ENCODE measurements around the gene WDR45B. TPM values are rescaled to one million over a fixed set of nuclear protein-coding genes. Genes with fewer than 3 reads are reported as not detected.

The WDR45B gene
- total RNA-seq, 1 experiment from 2014 or later, result 96.5 TPM

DNA sequence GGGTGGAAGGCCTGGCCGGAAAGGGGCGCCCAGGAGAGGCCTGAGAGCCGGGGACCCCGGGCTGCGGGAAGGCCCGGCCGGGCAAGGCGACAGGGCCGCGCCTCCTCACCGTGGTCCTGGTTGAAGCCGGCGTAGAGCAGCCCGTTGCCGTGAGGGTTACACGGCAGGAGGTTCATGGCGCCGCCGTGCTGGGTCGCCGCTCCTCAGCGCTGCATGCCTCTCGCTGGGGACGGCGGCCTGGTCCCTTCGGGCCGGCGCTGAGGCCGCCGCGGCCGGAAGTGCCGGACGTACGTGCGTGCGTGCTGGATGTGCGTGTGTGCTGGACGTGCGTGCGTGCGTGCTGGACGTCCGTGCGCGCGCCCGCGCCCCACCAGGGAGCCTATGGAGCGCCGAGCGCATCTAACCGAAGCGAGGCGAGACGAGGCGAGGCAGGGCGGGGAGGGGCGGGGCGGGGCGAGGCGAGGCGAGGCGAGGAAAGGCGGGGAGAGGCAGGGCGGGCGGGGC is at the start of gene WDR45B (continued):
- TF ChIP-seq, protein P1, sequence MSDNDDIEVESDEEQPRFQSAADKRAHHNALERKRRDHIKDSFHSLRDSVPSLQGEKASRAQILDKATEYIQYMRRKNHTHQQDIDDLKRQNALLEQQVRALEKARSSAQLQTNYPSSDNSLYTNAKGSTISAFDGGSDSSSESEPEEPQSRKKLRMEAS (CRISPR knock-in tag; IDR thresholded peaks at IDR 0.05), result peak; percentile 69
- TF ChIP-seq, protein P2, sequence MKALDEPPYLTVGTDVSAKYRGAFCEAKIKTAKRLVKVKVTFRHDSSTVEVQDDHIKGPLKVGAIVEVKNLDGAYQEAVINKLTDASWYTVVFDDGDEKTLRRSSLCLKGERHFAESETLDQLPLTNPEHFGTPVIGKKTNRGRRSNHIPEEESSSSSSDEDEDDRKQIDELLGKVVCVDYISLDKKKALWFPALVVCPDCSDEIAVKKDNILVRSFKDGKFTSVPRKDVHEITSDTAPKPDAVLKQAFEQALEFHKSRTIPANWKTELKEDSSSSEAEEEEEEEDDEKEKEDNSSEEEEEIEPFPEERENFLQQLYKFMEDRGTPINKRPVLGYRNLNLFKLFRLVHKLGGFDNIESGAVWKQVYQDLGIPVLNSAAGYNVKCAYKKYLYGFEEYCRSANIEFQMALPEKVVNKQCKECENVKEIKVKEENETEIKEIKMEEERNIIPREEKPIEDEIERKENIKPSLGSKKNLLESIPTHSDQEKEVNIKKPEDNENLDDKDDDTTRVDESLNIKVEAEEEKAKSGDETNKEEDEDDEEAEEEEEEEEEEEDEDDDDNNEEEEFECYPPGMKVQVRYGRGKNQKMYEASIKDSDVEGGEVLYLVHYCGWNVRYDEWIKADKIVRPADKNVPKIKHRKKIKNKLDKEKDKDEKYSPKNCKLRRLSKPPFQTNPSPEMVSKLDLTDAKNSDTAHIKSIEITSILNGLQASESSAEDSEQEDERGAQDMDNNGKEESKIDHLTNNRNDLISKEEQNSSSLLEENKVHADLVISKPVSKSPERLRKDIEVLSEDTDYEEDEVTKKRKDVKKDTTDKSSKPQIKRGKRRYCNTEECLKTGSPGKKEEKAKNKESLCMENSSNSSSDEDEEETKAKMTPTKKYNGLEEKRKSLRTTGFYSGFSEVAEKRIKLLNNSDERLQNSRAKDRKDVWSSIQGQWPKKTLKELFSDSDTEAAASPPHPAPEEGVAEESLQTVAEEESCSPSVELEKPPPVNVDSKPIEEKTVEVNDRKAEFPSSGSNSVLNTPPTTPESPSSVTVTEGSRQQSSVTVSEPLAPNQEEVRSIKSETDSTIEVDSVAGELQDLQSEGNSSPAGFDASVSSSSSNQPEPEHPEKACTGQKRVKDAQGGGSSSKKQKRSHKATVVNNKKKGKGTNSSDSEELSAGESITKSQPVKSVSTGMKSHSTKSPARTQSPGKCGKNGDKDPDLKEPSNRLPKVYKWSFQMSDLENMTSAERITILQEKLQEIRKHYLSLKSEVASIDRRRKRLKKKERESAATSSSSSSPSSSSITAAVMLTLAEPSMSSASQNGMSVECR (CRISPR knock-in tag; IDR thresholded peaks at IDR 0.05; ENCODE audit: borderline replicate concordance), result peak; percentile 67; the same call in 1 of the 2 replicates
- TF ChIP-seq CREM (CRISPR knock-in tag; IDR thresholded peaks at IDR 0.05), result peak; percentile 30; the same call in 1 of the 2 replicates
- TF ChIP-seq, protein P3, sequence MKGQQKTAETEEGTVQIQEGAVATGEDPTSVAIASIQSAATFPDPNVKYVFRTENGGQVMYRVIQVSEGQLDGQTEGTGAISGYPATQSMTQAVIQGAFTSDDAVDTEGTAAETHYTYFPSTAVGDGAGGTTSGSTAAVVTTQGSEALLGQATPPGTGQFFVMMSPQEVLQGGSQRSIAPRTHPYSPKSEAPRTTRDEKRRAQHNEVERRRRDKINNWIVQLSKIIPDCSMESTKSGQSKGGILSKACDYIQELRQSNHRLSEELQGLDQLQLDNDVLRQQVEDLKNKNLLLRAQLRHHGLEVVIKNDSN (CRISPR knock-in tag; IDR thresholded peaks at IDR 0.05), result 0 out of 2 replicates have a peak, but pooled peaks have one; percentile 49
- TF ChIP-seq JAZF1 (CRISPR knock-in tag; IDR thresholded peaks at IDR 0.05), result no peak
- TF ChIP-seq, protein P4, sequence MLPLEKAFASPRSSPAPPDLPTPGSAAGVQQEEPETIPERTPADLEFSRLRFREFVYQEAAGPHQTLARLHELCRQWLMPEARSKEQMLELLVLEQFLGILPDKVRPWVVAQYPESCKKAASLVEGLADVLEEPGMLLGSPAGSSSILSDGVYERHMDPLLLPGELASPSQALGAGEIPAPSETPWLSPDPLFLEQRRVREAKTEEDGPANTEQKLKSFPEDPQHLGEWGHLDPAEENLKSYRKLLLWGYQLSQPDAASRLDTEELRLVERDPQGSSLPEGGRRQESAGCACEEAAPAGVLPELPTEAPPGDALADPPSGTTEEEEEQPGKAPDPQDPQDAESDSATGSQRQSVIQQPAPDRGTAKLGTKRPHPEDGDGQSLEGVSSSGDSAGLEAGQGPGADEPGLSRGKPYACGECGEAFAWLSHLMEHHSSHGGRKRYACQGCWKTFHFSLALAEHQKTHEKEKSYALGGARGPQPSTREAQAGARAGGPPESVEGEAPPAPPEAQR (CRISPR knock-in tag; IDR thresholded peaks at IDR 0.05), result no peak
- 0 out of 2 replicates have a peak, but pooled peaks have one; percentile 56 for TF ChIP-seq ESRRA (CRISPR knock-in tag; IDR thresholded peaks at IDR 0.05; ENCODE audit: borderline replicate concordance)
- TF ChIP-seq, protein P5, sequence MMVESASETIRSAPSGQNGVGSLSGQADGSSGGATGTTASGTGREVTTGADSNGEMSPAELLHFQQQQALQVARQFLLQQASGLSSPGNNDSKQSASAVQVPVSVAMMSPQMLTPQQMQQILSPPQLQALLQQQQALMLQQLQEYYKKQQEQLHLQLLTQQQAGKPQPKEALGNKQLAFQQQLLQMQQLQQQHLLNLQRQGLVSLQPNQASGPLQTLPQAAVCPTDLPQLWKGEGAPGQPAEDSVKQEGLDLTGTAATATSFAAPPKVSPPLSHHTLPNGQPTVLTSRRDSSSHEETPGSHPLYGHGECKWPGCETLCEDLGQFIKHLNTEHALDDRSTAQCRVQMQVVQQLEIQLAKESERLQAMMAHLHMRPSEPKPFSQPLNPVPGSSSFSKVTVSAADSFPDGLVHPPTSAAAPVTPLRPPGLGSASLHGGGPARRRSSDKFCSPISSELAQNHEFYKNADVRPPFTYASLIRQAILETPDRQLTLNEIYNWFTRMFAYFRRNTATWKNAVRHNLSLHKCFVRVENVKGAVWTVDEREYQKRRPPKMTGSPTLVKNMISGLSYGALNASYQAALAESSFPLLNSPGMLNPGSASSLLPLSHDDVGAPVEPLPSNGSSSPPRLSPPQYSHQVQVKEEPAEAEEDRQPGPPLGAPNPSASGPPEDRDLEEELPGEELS (CRISPR knock-in tag; IDR thresholded peaks at IDR 0.05), result peak; percentile 92
- TF ChIP-seq ELF4 (CRISPR knock-in tag; IDR thresholded peaks at IDR 0.05; ENCODE audit: low read depth), result 0 out of 2 replicates have a peak, but pooled peaks have one; percentile 36
- no peak for TF ChIP-seq ZNF317 (CRISPR knock-in tag; IDR thresholded peaks at IDR 0.05; ENCODE audit: borderline replicate concordance, low read depth)
- peak; percentile 70; the same call in 1 of the 2 replicates for TF ChIP-seq JUN (CRISPR knock-in tag; IDR thresholded peaks at IDR 0.05)
- peak; percentile 87 for TF ChIP-seq FOXK1 (CRISPR knock-in tag; IDR thresholded peaks at IDR 0.05)
- TF ChIP-seq CBFB (CRISPR knock-in tag; IDR thresholded peaks at IDR 0.05; ENCODE audit: low read depth), result peak; percentile 58; the same call in 1 of the 2 replicates

DNA sequence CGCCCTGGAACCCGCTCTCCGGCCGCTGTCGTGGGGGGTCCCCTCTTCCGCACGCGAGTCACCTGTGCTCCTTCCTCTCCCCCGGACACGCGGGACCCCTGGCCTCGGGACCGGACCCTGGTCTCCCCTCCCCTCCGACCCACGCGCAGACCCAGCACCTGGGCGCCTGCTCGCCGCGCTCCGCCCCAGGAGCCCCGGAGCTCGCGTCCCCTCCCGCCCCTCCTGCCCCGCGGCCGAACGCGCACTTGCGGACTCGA is 49.5 kb upstream of the WDR45B start:
- CTCF ChIA-PET, result interaction anchor here (0.9 to 2.0 kb wide), 5 partner anchors 14 to 70 kb away, joined by 3 to 9 read pairs (median 3); no protein-coding TSS in a partner anchor
- H3K9me3 Mint-ChIP-seq, result peaks cover 8% of the 10 kb centered on the region
- no peak for ATAC-seq
- H3K27me3 Mint-ChIP-seq (ENCODE audit: low read depth), result peaks cover 58% of the 10 kb centered on the region
- H3K4me1 Mint-ChIP-seq, result no peaks in the 10 kb centered on the region
- H3K4me3 Mint-ChIP-seq, result peak overlapping the region; percentile 60
- POLR2A ChIA-PET, result no interaction called here
- H3K36me3 Mint-ChIP-seq, result peaks cover 4% of the 10 kb centered on the region
- DNase-seq (ENCODE audit: low spot score), result no peak
- no peak overlapping the region for H3K27ac Mint-ChIP-seq
- TF ChIP-seq, protein P6, sequence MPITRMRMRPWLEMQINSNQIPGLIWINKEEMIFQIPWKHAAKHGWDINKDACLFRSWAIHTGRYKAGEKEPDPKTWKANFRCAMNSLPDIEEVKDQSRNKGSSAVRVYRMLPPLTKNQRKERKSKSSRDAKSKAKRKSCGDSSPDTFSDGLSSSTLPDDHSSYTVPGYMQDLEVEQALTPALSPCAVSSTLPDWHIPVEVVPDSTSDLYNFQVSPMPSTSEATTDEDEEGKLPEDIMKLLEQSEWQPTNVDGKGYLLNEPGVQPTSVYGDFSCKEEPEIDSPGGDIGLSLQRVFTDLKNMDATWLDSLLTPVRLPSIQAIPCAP (CRISPR knock-in tag; IDR thresholded peaks at IDR 0.05), result no peak
- no peak for TF ChIP-seq KAT7 (CRISPR knock-in tag; IDR thresholded peaks at IDR 0.05; ENCODE audit: borderline replicate concordance)
- TF ChIP-seq FOXJ3 (CRISPR knock-in tag; IDR thresholded peaks at IDR 0.05; ENCODE audit: borderline replicate concordance), result no peak
- TF ChIP-seq, protein P7, sequence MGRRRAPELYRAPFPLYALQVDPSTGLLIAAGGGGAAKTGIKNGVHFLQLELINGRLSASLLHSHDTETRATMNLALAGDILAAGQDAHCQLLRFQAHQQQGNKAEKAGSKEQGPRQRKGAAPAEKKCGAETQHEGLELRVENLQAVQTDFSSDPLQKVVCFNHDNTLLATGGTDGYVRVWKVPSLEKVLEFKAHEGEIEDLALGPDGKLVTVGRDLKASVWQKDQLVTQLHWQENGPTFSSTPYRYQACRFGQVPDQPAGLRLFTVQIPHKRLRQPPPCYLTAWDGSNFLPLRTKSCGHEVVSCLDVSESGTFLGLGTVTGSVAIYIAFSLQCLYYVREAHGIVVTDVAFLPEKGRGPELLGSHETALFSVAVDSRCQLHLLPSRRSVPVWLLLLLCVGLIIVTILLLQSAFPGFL (CRISPR knock-in tag; IDR thresholded peaks at IDR 0.05; ENCODE audit: borderline replicate concordance), result no peak
- TF ChIP-seq ZNF121 (CRISPR knock-in tag; IDR thresholded peaks at IDR 0.05), result no peak
- no peak for TF ChIP-seq TP53 (CRISPR knock-in tag; IDR thresholded peaks at IDR 0.05)
- no peak for TF ChIP-seq ATF1 (CRISPR knock-in tag; IDR thresholded peaks at IDR 0.05)
- TF ChIP-seq CREB1 (CRISPR knock-in tag; IDR thresholded peaks at IDR 0.05), result no peak
- no peak for TF ChIP-seq OVOL2 (CRISPR knock-in tag; IDR thresholded peaks at IDR 0.05; ENCODE audit: borderline replicate concordance)
- TF ChIP-seq NFATC4 (CRISPR knock-in tag; IDR thresholded peaks at IDR 0.05), result no peak
- TF ChIP-seq IRF2 (CRISPR knock-in tag; IDR thresholded peaks at IDR 0.05; ENCODE audit: borderline replicate concordance, low read depth), result no peak
- TF ChIP-seq ZNF396 (CRISPR knock-in tag; IDR thresholded peaks at IDR 0.05; ENCODE audit: borderline replicate concordance), result no peak
